ENCODE results near the gene SRSF10.
A peak's percentile ranks its signal among the peaks of the same experiment; 100 is the strongest.
"Not testable (repeated sequence)": the region's sequence is repeated elsewhere in the genome, so short reads cannot be mapped to it uniquely, and the experiment has no call there.

The SRSF10 gene

GRCh38 chr1:23958810-23959460, 21.2 kb downstream of the SRSF10 start:
- peak; percentile 95 for DNase-seq (ENCODE audit: low read depth, low spot score)

- DNase-seq (ENCODE audit: low read depth, low spot score) = not testable (repeated sequence)
Observed at GRCh38 chr1:23958040-23958809, 21.9 kb downstream of the SRSF10 start.

- no peak for DNase-seq (ENCODE audit: low read depth, low spot score)
Observed at GRCh38 chr1:23957096-23957495, 23.0 kb downstream of the SRSF10 start.

- peak; percentile 16 for DNase-seq (ENCODE audit: low read depth, low spot score)
Observed at GRCh38 chr1:23953020-23953419, 27.1 kb downstream of the SRSF10 start.

GRCh38 chr1:23947366-23947765, 32.8 kb downstream of the SRSF10 start:
- no peak for DNase-seq (ENCODE audit: low read depth, low spot score)

DNA sequence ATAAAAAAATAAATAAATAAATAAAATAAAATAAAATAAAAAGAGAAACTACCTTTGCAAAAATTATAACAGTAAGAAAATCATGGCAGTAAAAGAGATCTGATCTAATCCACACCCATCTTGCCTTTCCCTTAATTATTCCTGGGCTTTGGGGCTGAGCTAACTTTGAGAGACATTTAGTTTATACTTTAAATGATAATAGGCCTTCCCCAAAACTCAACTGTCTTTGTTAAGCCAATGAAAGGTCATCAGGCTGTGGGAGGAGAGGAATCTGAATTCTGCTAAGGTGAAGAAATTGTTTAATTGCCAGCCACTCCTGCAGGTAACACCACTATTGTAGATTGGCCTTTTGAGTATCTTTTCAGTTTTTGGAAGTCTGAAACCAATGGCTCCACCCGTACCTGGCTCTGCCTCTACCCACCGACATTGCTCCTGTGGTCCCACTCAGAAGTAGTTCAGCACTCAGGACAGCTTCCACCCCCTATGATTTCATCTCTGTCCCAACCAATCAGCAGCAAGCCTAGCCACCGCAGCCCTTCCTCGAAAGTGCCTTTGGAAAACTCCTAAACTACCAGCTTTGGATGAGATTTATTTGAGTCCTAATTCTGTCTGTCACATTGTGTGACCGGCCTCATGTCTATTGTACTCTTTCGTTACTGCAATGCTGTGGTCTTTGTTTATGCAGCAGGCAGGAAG, 43.5 kb downstream of the SRSF10 start:
- DNase-seq (ENCODE audit: low read depth, low spot score) = peak; percentile 31

GRCh38 chr1:23931491-23931880, 48.6 kb downstream of the SRSF10 start:
- DNase-seq (ENCODE audit: low read depth, low spot score) = no peak

- DNase-seq (ENCODE audit: low read depth, low spot score) = peak; percentile 72
Observed at GRCh38 chr1:23930861-23931490, 49.2 kb downstream of the SRSF10 start.

DNA sequence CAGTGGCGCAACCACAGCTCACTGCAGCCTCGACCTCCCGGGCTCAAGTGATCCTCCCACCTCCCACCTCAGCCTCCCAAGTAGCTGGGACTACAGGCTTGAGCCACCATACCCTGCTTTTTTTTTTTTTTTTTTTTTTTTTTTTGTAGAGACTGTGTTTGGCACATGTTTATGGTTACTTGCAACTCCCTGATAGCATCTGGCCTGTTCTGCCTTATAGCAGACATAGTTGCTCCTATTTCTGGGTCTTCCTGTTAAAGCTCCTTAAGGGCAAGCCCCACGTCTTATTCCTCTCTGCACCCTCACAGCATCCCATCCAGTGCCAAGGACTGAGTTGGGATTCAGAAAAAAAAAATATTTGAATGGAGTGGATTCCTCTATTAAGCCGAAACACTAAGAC, 49.9 kb downstream of the SRSF10 start:
- DNase-seq (ENCODE audit: low read depth, low spot score) = no peak

DNA sequence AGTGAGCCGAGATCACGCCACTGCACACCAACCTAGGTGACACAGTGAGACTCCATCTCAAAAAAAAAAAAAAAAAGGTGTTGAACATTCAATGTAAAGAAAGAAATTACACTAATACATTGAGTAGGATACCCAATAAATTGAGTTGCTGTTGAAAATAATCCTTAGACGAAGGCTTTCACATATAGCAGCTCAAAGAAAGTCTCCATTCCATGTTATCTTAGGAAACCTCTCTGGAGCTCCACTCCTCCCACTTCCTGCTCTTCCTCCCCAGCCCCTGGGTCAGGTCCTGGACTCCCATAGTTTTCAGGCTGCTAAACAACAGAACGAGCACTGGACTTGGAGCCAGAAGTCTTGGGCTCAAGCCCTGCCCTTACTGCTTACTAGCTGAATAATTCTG, 51.3 kb downstream of the SRSF10 start:
- DNase-seq (ENCODE audit: low read depth, low spot score) = no peak

GRCh38 chr1:23927097-23927496, 53.0 kb downstream of the SRSF10 start:
- no peak for DNase-seq (ENCODE audit: low read depth, low spot score)

DNA sequence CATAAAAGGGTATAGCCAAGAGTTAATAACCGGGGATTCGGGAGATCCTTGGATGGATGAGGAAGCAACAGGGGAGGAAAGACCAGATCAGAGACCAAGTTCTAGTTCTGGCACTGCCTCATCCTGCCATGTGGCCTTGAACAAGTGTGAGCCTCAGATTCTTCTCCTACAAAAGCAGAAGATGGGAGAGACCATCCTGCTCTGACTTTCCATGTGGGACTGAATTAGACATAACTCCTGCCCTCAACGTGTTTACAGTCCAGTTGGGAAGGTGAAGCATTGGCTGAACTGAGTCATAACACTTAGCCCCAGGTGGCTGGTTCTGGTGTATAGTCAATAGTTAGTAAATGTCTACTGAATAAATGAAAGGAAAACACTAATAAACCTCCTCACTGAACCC, 54.8 kb downstream of the SRSF10 start:
- no peak for DNase-seq (ENCODE audit: low read depth, low spot score)

DNA sequence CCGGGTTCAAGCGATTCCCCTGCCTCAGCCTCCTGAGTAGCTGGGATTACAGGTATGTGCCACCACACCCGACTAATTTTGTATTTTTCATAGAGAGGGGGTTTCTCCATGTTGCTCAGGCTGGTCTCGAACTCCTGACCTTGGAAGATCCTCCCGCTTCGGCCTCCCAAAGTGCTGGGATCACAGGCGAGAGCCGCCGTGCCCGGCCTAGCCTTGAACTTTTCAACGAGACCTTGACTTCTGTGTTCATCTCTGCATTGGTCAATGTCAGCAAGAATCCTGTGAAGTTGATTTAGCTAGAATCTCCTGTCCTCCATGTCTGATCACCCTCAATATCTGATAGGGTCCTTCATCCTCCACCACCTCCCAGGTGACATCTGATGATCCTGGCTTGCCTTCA, 55.5 kb downstream of the SRSF10 start:
- DNase-seq (ENCODE audit: low read depth, low spot score) = no peak

DNA sequence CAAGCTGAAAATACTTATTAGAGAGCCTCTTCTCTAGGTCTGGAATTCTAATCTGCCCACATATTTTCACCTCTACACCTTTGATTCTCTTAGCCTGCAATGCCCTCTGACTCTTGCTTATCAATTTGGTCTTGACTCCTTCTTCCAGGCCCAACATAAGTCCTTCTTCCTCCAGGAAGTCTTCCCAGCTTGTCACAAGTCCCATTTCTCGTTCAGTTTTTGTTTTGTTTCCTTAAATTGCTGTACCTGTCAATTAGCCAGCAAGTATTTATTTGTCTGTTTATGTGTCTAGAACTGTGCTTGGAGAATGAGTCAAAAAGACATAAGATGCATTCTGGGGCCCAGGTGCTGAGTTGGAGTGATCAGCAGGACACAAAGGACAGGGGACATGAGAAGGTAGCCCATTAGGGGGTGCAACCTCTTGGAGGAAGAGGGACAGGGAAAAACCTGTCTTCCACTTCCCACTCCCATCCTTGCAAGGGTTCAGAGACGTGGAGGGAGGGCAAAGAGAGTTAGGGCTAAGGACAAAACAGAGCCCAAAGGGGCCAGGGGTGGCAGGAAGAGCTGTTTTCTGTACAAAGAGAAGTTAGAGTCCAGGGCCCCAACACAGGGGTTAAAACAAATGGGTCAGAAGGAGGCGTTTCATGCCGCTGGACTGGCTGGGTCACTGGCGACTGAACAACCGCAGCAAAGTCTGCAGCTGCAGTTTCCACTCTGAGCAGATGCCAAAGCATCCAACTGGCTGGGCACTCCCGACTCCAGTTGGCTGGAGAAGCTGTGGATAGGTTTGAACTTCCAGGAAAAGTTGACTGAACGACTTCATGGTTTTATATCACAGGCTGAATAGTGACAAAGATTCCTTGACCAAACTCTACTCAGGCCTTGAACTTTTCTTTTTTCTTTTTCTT, 56.3 kb downstream of the SRSF10 start:
- no peak for DNase-seq (ENCODE audit: low read depth, low spot score)

- DNase-seq (ENCODE audit: low read depth, low spot score) = no peak
Observed at GRCh38 chr1:23922321-23922943, 57.7 kb downstream of the SRSF10 start.

GRCh38 chr1:23916209-23917131, 63.7 kb downstream of the SRSF10 start:
- peak; percentile 87 for DNase-seq (ENCODE audit: low read depth, low spot score)

DNA sequence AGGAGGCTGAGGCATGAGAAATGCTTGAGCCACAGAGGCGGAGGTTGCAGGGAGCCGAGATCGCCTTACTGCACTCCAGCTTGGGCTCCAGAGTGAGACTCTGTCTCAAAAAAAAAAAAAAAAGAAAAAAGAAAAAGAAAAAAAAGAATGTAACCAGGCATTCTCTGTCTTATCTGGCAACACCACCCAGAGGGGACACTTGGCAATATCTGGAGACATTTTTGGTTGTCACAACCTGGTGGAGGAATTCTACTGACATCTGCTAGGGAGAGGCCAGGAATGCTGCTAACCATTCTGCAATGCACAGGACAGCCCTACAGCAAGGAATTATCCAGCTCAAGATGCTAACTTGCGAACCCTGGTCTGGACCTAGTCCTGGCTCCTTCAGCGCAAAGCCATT, 64.7 kb downstream of the SRSF10 start:
- no peak for DNase-seq (ENCODE audit: low read depth, low spot score)

DNA sequence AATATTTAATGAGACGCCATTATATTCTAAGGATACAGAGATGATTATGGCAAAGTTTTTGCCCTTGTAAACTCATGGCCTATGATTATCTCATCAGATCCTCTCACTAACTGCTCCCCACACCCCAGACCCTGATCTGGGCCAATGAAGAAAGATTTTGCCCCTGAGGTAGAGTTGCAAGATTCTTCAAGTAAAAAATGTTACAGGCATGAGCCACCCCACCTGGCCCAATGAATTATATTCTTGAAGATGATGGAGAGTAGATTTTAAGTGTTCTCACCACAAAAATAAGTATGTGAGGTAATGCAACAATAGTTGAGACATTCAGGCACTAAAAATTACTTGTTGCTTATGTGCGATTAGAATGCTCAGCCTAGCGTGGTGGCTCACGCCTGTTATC, 65.2 kb downstream of the SRSF10 start:
- no peak for DNase-seq (ENCODE audit: low read depth, low spot score)
